PC-3 (cell line): ENCODE data around the gene SNX9. TPM values are rescaled to one million over a fixed set of nuclear protein-coding genes. Genes with fewer than 3 reads are reported as not detected.

Experiments
- ATAC-seq: fragments of 200-7000 bp; cut with Tn5 transposase; 2 replicates; pipeline ENCODE4 v1.9.1; 2020; ENCODE audit warnings: mild to moderate bottlenecking, moderate library complexity
- BruUV-seq: library from RNA; stranded (reverse); fragments of 400-500 nt; replicated peaks from 2 replicates; lab custom pipeline; 2021; lab: Mats Ljungman, UMichigan
- CTCF ChIA-PET: fragments of 300-600 bp; sonication (Branson Sonifier 250); formaldehyde crosslinking; loops from one replicate; lab custom pipeline; 2022; ENCODE audit warnings: antibody characterized with exemption; lab: Charles Lee
- POLR2A ChIA-PET: fragments of 300-600 bp; sonication (Branson Sonifier 250); formaldehyde crosslinking; loops from one replicate; lab custom pipeline; 2022; ENCODE audit warnings: antibody characterized with exemption; ENCODE audit not compliant: unreplicated experiment; lab: Charles Lee
- DNase-seq: peaks from one replicate; pipeline ENCODE4 v3.0.0-alpha.2; 2015
- H2AFZ ChIP-seq: fragments of 300-600 bp; sonication (generic); 2 replicates; pipeline ENCODE4 v1.6.0; 2016; ENCODE audit warnings: antibody characterized with exemption, low read length
- H3F3A ChIP-seq: fragments of 300-600 bp; sonication (generic); one replicate; pipeline ENCODE4 v1.6.0; 2017; ENCODE audit warnings: antibody characterized with exemption, low read length, control low read depth, mild to moderate bottlenecking; ENCODE audit not compliant: unreplicated experiment
- H3K27ac ChIP-seq: fragments of 300-600 bp; sonication (generic); 2 replicates; pipeline ENCODE4 v1.5.1; 2016; ENCODE audit warnings: mild to moderate bottlenecking, low read length
- H3K27me3 ChIP-seq: fragments of 300-600 bp; sonication (generic); 2 replicates; pipeline ENCODE4 v1.6.1; 2016; ENCODE audit warnings: low read length, mixed read lengths
- H3K36me3 ChIP-seq: fragments of 300-600 bp; sonication (generic); 2 replicates; pipeline ENCODE4 v1.6.1; 2016; ENCODE audit warnings: low read depth, mixed run types, low read length, mixed read lengths
- H3K4me1 ChIP-seq: fragments of 300-600 bp; sonication (generic); 2 replicates; pipeline ENCODE4 v1.5.1; 2016; ENCODE audit warnings: low read length; ENCODE audit not compliant: insufficient read depth
- H3K4me2 ChIP-seq: fragments of 300-600 bp; sonication (generic); 2 replicates; pipeline ENCODE4 v1.6.0; 2016; ENCODE audit warnings: low read length
- H3K4me3 ChIP-seq: fragments of 300-600 bp; sonication (generic); 2 replicates; pipeline ENCODE4 v1.5.1; 2016; ENCODE audit warnings: mild to moderate bottlenecking, low read length, mixed read lengths
- H3K79me2 ChIP-seq: fragments of 300-600 bp; sonication (generic); 2 replicates; pipeline ENCODE4 v1.6.1; 2017; ENCODE audit warnings: low read length, mixed read lengths
- H3K9ac ChIP-seq: fragments of 300-600 bp; sonication (generic); 2 replicates; pipeline ENCODE4 v1.6.0; 2016; ENCODE audit warnings: mild to moderate bottlenecking, low read length
- H3K9me2 ChIP-seq: fragments of 300-600 bp; sonication (generic); replicated peaks from 2 replicates; pipeline ENCODE4 v1.6.1; 2016; ENCODE audit warnings: mixed run types, low read length, mixed read lengths
- H3K9me3 ChIP-seq: fragments of 300-600 bp; sonication (generic); 2 replicates; pipeline ENCODE4 v1.6.1; 2016; ENCODE audit warnings: low read length, mixed read lengths
- H4K20me1 ChIP-seq: fragments of 300-600 bp; sonication (generic); 2 replicates; pipeline ENCODE4 v1.6.1; 2016; ENCODE audit warnings: low read length, mixed read lengths
- EZH2 ChIP-seq: fragments of 300-600 bp; sonication (generic); IDR thresholded peaks from one replicate; pipeline ENCODE4 v1.6.1; 2017; ENCODE audit warnings: antibody characterized with exemption, mild to moderate bottlenecking, low read length; ENCODE audit not compliant: unreplicated experiment
- EZH2phosphoT487 ChIP-seq: fragments of 300-600 bp; sonication (generic); IDR thresholded peaks from 2 replicates; pipeline ENCODE4 v1.6.1; 2018; ENCODE audit warnings: mild to moderate bottlenecking, antibody characterized with exemption, low read length, borderline replicate concordance
- intact Hi-C: fragments of 100-400 bp; cut with micrococcal nuclease; formaldehyde crosslinking; loops from 2 replicates; pipeline ENCODE4 v1.9.0; 2023
- total RNA-seq: library from RNA; depleted of rRNA; stranded (reverse); fragments of >200 nt; gene quantifications from 2 replicates; pipeline ENCODE4 v1.2.3, GENCODE V29; 2014
- TF ChIP-seq, protein P1 (sequence below): fragments of 300-600 bp; sonication (generic); conservative IDR thresholded peaks from 2 replicates; pipeline ENCODE4 v1.5.1; 2017; ENCODE audit warnings: antibody characterized with exemption, low read depth, mild to moderate bottlenecking, low read length

Gene SNX9
- total RNA-seq, 1 experiment from 2014 or later, result 18.0 TPM

DNA sequence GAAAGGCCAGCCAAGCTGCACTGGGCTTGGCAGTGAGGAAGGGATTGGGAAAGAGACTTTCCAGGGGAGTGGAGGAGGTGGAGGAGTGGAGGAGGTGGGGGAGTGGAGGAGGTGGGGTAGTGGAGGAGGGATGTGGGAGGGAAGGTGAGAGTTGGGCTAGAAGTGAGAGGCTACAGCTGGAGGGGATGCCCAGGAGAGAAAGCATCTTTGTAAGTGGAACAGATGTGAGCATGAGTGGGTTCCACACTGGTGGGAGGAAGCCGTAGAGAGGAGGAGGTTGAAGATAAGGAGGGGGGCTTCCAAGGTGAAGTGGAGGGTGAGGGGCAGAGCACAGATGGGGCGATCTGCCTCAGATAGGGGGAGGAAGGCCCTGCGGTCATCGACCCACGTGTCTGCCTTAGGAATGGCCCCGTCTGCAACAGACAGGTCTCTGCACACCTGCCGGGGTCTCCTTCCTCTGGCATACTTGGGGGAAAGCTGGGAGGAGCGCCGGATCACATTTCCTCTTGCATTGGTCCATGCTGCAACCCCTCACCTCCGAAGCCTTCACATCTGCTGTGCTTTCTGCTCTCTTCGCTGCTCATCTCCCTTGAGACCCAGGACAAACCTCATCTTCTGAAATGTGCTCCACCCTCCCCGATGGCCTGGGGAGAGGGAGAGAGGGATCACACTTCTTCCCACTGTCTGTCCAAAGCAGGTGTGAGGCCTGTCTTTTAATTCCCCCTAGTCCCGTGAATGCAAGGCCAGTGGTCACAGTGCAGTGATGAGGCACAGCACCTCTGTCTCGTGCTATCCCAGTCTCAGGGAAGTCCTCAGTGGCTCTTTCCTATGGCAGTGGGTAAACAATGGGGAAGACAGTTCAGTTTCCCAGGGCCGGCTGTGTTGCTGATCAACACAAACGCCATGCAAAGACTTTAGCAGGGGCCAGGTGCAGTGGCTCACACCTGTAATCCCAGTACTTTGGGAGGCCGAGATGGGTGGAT is 48.6 kb upstream of the SNX9 start:
- H3K79me2 ChIP-seq, result no peaks in the 10 kb centered on the region
- ATAC-seq (no peak), DNase-seq (peak; percentile 13)
- no peaks in the 10 kb centered on the region for H3K9me3 ChIP-seq
- TF ChIP-seq EZH2phosphoT487 (no peak), EZH2 (no peak)
- TF ChIP-seq, protein P1, sequence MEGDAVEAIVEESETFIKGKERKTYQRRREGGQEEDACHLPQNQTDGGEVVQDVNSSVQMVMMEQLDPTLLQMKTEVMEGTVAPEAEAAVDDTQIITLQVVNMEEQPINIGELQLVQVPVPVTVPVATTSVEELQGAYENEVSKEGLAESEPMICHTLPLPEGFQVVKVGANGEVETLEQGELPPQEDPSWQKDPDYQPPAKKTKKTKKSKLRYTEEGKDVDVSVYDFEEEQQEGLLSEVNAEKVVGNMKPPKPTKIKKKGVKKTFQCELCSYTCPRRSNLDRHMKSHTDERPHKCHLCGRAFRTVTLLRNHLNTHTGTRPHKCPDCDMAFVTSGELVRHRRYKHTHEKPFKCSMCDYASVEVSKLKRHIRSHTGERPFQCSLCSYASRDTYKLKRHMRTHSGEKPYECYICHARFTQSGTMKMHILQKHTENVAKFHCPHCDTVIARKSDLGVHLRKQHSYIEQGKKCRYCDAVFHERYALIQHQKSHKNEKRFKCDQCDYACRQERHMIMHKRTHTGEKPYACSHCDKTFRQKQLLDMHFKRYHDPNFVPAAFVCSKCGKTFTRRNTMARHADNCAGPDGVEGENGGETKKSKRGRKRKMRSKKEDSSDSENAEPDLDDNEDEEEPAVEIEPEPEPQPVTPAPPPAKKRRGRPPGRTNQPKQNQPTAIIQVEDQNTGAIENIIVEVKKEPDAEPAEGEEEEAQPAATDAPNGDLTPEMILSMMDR, result no peak
- no peak overlapping the region for H3K4me2 ChIP-seq
- no peak overlapping the region for H3K4me3 ChIP-seq
- no peak overlapping the region for H2AFZ ChIP-seq
- no peaks in the 10 kb centered on the region for H3K27me3 ChIP-seq
- BruUV-seq, result no TSS peak
- intact Hi-C loops, result no loop called here
- CTCF ChIA-PET, result interaction anchor here (0.6 kb wide), 1 partner anchor 34 kb away, joined by 3 read pairs; no protein-coding TSS in a partner anchor
- no peaks in the 10 kb centered on the region for H3K9me2 ChIP-seq
- no peaks in the 10 kb centered on the region for H3K36me3 ChIP-seq
- peaks cover 26% of the 10 kb centered on the region for H3K4me1 ChIP-seq
- POLR2A ChIA-PET, result no interaction called here
- no peak overlapping the region for H3K27ac ChIP-seq
- no peaks in the 10 kb centered on the region for H4K20me1 ChIP-seq
- H3K9ac ChIP-seq, result no peak overlapping the region
- H3F3A ChIP-seq, result no peaks in the 10 kb centered on the region

GRCh38 chr6:157775376-157775775 is 47.7 kb upstream of the SNX9 start:
- Histone ChIP-seq H3K4me1 (peaks cover 26% of the 10 kb centered on the region), H3K36me3 (no peaks in the 10 kb centered on the region), H3K4me3 (no peak overlapping the region), H2AFZ (no peak overlapping the region), H4K20me1 (no peaks in the 10 kb centered on the region), H3K79me2 (no peaks in the 10 kb centered on the region), H3K27me3 (no peaks in the 10 kb centered on the region), H3K27ac (no peak overlapping the region), H3K9ac (no peak overlapping the region), H3K9me3 (no peaks in the 10 kb centered on the region), H3K9me2 (no peaks in the 10 kb centered on the region), H3F3A (no peaks in the 10 kb centered on the region), H3K4me2 (no peak overlapping the region)
- ChIA-PET CTCF (no interaction called here), POLR2A (no interaction called here)
- no peak for TF ChIP-seq EZH2
- TF ChIP-seq, protein P1, result no peak
- no peak for TF ChIP-seq EZH2phosphoT487
- DNase-seq, result no peak
- intact Hi-C loops, result no loop called here
- BruUV-seq, result no TSS peak
- ATAC-seq, result no peak

GRCh38 chr6:157777344-157777743 is 45.7 kb upstream of the SNX9 start:
- H3K9ac ChIP-seq, result no peak overlapping the region
- H4K20me1 ChIP-seq, result no peaks in the 10 kb centered on the region
- no peak overlapping the region for H3K27ac ChIP-seq
- BruUV-seq, result no TSS peak
- H3K4me2 ChIP-seq, result no peak overlapping the region
- H3K36me3 ChIP-seq, result no peaks in the 10 kb centered on the region
- H3K9me3 ChIP-seq, result no peaks in the 10 kb centered on the region
- POLR2A ChIA-PET, result no interaction called here
- no peak for TF ChIP-seq EZH2phosphoT487
- TF ChIP-seq EZH2, result no peak
- TF ChIP-seq, protein P1, result no peak
- CTCF ChIA-PET, result no interaction called here
- DNase-seq (no peak), ATAC-seq (no peak)
- H2AFZ ChIP-seq, result no peak overlapping the region
- H3K4me1 ChIP-seq, result peaks cover 18% of the 10 kb centered on the region
- H3K9me2 ChIP-seq, result no peaks in the 10 kb centered on the region
- H3K4me3 ChIP-seq, result no peak overlapping the region
- H3K79me2 ChIP-seq, result no peaks in the 10 kb centered on the region
- intact Hi-C loops, result no loop called here
- H3F3A ChIP-seq, result no peaks in the 10 kb centered on the region
- H3K27me3 ChIP-seq, result no peaks in the 10 kb centered on the region
